OCI-LY1 (cell line): ENCODE data around the gene MCFD2.

Experiments
- CTCF ChIP-seq: fragments of 200-600 bp; sonication (generic), shearing (Covaris generic); IDR thresholded peaks from 2 replicates; pipeline ENCODE4 v1.5.1; 2017; ENCODE audit warnings: mild to moderate bottlenecking, antibody characterized with exemption, low read length, moderate library complexity, mixed read lengths
- EZH2 ChIP-seq: fragments of 200-600 bp; sonication (generic), shearing (Covaris generic); IDR thresholded peaks from 2 replicates; pipeline ENCODE4 v1.8.0; 2017; ENCODE audit warnings: borderline replicate concordance, mixed run types, mild to moderate bottlenecking, antibody characterized with exemption, low read length, moderate library complexity, mixed read lengths

DNA sequence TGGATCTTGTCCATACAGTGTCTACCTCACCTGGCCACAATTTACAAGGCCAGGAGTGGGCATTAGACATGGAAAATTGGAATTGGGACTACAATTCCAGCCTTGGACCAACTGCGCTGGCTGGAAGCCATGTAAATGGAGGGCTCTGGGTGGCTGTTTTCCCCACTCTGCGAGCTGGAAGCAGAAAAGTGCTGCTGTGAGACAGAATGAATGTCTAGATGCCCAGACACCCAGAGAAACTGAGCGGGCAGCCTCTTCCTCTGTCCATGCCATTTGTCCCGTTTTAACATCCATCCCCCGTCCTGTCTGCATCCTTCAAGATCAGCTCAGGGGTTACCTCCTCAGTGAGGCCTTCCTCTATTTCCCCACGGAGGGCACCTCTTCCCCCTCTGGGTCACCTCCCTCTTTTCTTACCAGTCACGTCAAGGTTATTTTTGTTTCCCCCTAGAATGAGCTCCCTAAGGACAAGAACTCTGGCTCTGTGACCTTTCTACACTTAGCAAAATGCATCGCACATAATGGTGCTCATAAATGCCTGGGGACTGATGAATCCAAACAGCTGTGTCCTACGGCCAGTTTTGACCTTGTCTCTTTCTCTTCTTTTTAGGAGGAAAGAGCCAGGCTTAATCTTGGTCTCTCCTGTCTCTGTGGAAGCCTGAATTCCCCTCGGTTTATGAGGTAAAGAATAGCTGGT lies 41.2 kb downstream of the MCFD2 start:
- TF ChIP-seq CTCF (no peak), EZH2 (no peak)
